HG02642 (cell line): ENCODE data around the gene ABCA2.
"Not testable (repeated sequence)": the region's sequence is repeated elsewhere in the genome, so short reads cannot be mapped to it uniquely, and the experiment has no call there.

ENCODE experiments used
- ATAC-seq: cut with Tn5 transposase; IDR thresholded peaks from one replicate; pipeline ENCODE4 v1.9.1; 2021; ENCODE audit warnings: mild to moderate bottlenecking; ENCODE audit not compliant: unreplicated experiment, poor library complexity

ABCA2 gene

GRCh38 chr9:137048655-137049543, 20.9 kb upstream of the ABCA2 start:
- no peak for ATAC-seq

GRCh38 chr9:137046088-137046787, 18.2 kb upstream of the ABCA2 start, which contains the start of gene NPDC1:
TSS of gene NPDC1 (minus strand) at chr9:137046177. CDS start at chr9:137045989, 188 bp downstream.
- no peak for ATAC-seq

GRCh38 chr9:137045294-137046087, 17.5 kb upstream of the ABCA2 start:
- no peak for ATAC-seq

GRCh38 chr9:137044502-137045177, 16.6 kb upstream of the ABCA2 start:
- ATAC-seq: no peak

GRCh38 chr9:137044037-137044436, 16.0 kb upstream of the ABCA2 start:
- ATAC-seq: no peak

- ATAC-seq: no peak
Observed at GRCh38 chr9:137042751-137043727, 15.0 kb upstream of the ABCA2 start.

GRCh38 chr9:137041124-137041523, 13.1 kb upstream of the ABCA2 start:
- ATAC-seq: no peak

- ATAC-seq: no peak
Observed at GRCh38 chr9:137040568-137040967, 12.5 kb upstream of the ABCA2 start.

GRCh38 chr9:137039611-137040366, 11.8 kb upstream of the ABCA2 start:
- ATAC-seq: no peak

- no peak for ATAC-seq
Observed at GRCh38 chr9:137038916-137039315, 10.9 kb upstream of the ABCA2 start.

GRCh38 chr9:137037483-137037882, 9.4 kb upstream of the ABCA2 start:
- no peak for ATAC-seq

- ATAC-seq: no peak
Observed at GRCh38 chr9:137037035-137037434, 9.0 kb upstream of the ABCA2 start.

GRCh38 chr9:137035937-137036336, 7.9 kb upstream of the ABCA2 start:
- ATAC-seq: no peak

GRCh38 chr9:137035507-137035834, 7.4 kb upstream of the ABCA2 start:
- ATAC-seq: peak; percentile 2

GRCh38 chr9:137034709-137035506, 6.9 kb upstream of the ABCA2 start:
- peak; percentile 67 for ATAC-seq

GRCh38 chr9:137034039-137034708, 6.1 kb upstream of the ABCA2 start:
- ATAC-seq: no peak

GRCh38 chr9:137033481-137033880, 5.4 kb upstream of the ABCA2 start:
- ATAC-seq: not testable (repeated sequence)
